ENCODE results near the gene GGTLC1.
"Not testable (repeated sequence)": the region's sequence is repeated elsewhere in the genome, so short reads cannot be mapped to it uniquely, and the experiment has no call there.

Gene GGTLC1

GRCh38 chr20:23994001-23994633, 5.5 kb upstream of the GGTLC1 start:
- not testable (repeated sequence) for DNase-seq

- DNase-seq = not testable (repeated sequence)
Observed at GRCh38 chr20:23993440-23993839, 4.9 kb upstream of the GGTLC1 start.

- DNase-seq = not testable (repeated sequence)
Observed at GRCh38 chr20:23990296-23990695, 1.7 kb upstream of the GGTLC1 start.

GRCh38 chr20:23988966-23989365, 387 bp upstream of the GGTLC1 start:
- not testable (repeated sequence) for DNase-seq

- DNase-seq = not testable (repeated sequence)
Observed at GRCh38 chr20:23986716-23987115, 1.9 kb downstream of the GGTLC1 start.

- DNase-seq = not testable (repeated sequence)
Observed at GRCh38 chr20:23986310-23986709, 2.3 kb downstream of the GGTLC1 start.

- not testable (repeated sequence) for DNase-seq
Observed at GRCh38 chr20:23985790-23986225, 2.8 kb downstream of the GGTLC1 start.

GRCh38 chr20:23985066-23985789, 3.4 kb downstream of the GGTLC1 start:
- not testable (repeated sequence) for DNase-seq

- DNase-seq = not testable (repeated sequence)
Observed at GRCh38 chr20:23984476-23985023, 4.0 kb downstream of the GGTLC1 start.

- DNase-seq = peak; percentile 64
Observed at GRCh38 chr20:23982112-23983018, 6.2 kb downstream of the GGTLC1 start.

- DNase-seq = not testable (repeated sequence)
Observed at GRCh38 chr20:23981526-23981925, 7.1 kb downstream of the GGTLC1 start.

GRCh38 chr20:23981014-23981413, 7.6 kb downstream of the GGTLC1 start:
- DNase-seq = peak; percentile 41

GRCh38 chr20:23979899-23980811, 8.4 kb downstream of the GGTLC1 start:
- peak; percentile 29 for DNase-seq

GRCh38 chr20:23979380-23979779, 9.2 kb downstream of the GGTLC1 start:
- DNase-seq = not testable (repeated sequence)

- DNase-seq = not testable (repeated sequence)
Observed at GRCh38 chr20:23978457-23978856, 10.1 kb downstream of the GGTLC1 start.

- DNase-seq = no peak
Observed at GRCh38 chr20:23974966-23975365, 13.6 kb downstream of the GGTLC1 start.

GRCh38 chr20:23971310-23971709, 17.3 kb downstream of the GGTLC1 start:
- DNase-seq = no peak

GRCh38 chr20:23970049-23970448, 18.5 kb downstream of the GGTLC1 start:
- no peak for DNase-seq

GRCh38 chr20:23967616-23967979, 21.0 kb downstream of the GGTLC1 start:
- no peak for DNase-seq

- DNase-seq = no peak
Observed at GRCh38 chr20:23966927-23967615, 21.5 kb downstream of the GGTLC1 start.

- DNase-seq = no peak
Observed at GRCh38 chr20:23966298-23966697, 22.3 kb downstream of the GGTLC1 start.
